Parathyroid adenoma (tissue), 2 donors: ENCODE data around the gene SAMD4A.

Source experiments
- H2AFZ ChIP-seq: fragments of 300-600 bp; sonication (generic); one replicate; pipeline ENCODE4 v1.7.0; 2017; ENCODE audit warnings: antibody characterized with exemption, mild to moderate bottlenecking
- H3K27ac ChIP-seq: fragments of 300-600 bp; sonication (generic); one replicate; pipeline ENCODE4 v1.7.0; 2017
- H3K27me3 ChIP-seq: fragments of 300-600 bp; sonication (generic); one replicate; pipeline ENCODE4 v1.7.0; 2017; ENCODE audit warnings: low read length; ENCODE audit not compliant: control insufficient read depth, insufficient read depth
- H3K36me3 ChIP-seq: fragments of 300-600 bp; sonication (generic); one replicate; pipeline ENCODE4 v1.7.0; 2017; ENCODE audit warnings: low read length; ENCODE audit not compliant: control insufficient read depth, insufficient read depth
- H3K4me1 ChIP-seq: fragments of 300-600 bp; sonication (generic); one replicate; pipeline ENCODE4 v1.7.0; 2017; ENCODE audit warnings: control low read depth
- H3K4me2 ChIP-seq: fragments of 300-600 bp; sonication (generic); one replicate; pipeline ENCODE4 v1.7.0; 2017; ENCODE audit warnings: low read length
- H3K4me3 ChIP-seq: fragments of 300-600 bp; sonication (generic); one replicate; pipeline ENCODE4 v1.7.0; 2017; ENCODE audit warnings: low read depth, low read length
- H3K79me2 ChIP-seq: fragments of 300-600 bp; sonication (generic); one replicate; pipeline ENCODE4 v1.7.0; 2017; ENCODE audit warnings: control low read depth
- H3K9ac ChIP-seq: fragments of 300-600 bp; sonication (generic); one replicate; pipeline ENCODE4 v1.7.0; 2017; ENCODE audit warnings: mild to moderate bottlenecking
- H3K9me3 ChIP-seq: fragments of 300-600 bp; sonication (generic); one replicate; pipeline ENCODE4 v1.7.0; 2017; ENCODE audit warnings: low read length; ENCODE audit not compliant: control insufficient read depth
- CTCF ChIP-seq: fragments of 300-600 bp; sonication (generic); IDR thresholded peaks from one replicate; pipeline ENCODE4 v1.7.0; 2017; ENCODE audit warnings: antibody characterized with exemption, mild to moderate bottlenecking
- donor health status: primary hyperparathyroidism.

SAMD4A gene

GRCh38 chr14:54840798-54841197, 273.9 kb downstream of the SAMD4A start:
- no peaks in the 10 kb centered on the region for H3K36me3 ChIP-seq
- H3K4me3 ChIP-seq: no peak overlapping the region
- H3K9me3 ChIP-seq: no peaks in the 10 kb centered on the region
- H2AFZ ChIP-seq: no peak overlapping the region
- no peaks in the 10 kb centered on the region for H3K4me1 ChIP-seq
- no peak overlapping the region for H3K27ac ChIP-seq
- no peaks in the 10 kb centered on the region for H3K79me2 ChIP-seq
- H3K4me2 ChIP-seq: no peak overlapping the region
- TF ChIP-seq CTCF: no peak
- H3K9ac ChIP-seq: no peak overlapping the region
- no peaks in the 10 kb centered on the region for H3K27me3 ChIP-seq
